GM18526 (cell line): Measurements from ENCODE around the gene PKD1L1.

ENCODE experiments used
- POLR2A ChIP-seq: IDR thresholded peaks from 3 replicates; pipeline ENCODE4 v1.6.1; 2011; ENCODE audit not compliant: insufficient read length; ENCODE audit errors: extremely low read depth

PKD1L1 gene

DNA sequence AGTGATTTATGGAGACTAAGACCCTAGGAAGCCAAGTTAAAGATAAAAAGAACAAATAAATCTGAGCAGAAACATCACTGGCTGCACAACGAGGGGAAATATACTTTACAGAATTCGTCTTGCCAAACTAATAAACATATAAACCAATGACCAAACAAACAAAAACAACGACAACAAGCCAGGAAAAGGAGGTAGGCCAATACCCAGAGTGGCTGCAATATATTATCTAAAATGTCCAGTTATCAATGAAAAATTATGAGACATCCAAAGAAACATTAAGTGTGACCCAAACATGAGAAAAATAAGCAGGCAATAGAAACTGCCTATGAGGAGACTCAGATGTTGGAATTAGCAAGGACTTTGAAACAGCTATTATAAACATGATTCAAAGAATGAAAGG, 81.0 kb downstream of the PKD1L1 start:
- TF ChIP-seq POLR2A = no peak

GRCh38 chr7:47866120-47866519, 82.1 kb downstream of the PKD1L1 start:
- TF ChIP-seq POLR2A = no peak

- no peak for TF ChIP-seq POLR2A
Measured at GRCh38 chr7:47852330-47853245, 95.7 kb downstream of the PKD1L1 start.

DNA sequence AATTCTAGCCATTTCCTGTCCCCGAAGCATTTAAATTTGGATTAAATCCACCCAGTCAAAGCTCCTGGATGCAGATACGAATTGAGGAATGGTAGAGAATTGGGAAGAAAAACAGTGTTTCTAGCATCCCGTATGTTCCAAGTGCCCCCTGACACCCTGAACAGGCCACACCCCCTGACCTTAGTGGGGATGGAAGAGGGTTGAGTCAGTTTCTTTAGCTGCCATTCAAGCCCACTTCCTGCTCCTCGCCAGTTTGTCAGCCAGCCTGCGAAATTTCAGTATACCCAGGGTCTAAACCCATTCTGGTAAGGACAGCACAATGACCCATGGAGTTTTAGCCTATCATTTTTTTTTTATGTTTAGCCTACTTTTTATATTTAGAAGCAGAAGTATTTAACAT, 101.1 kb downstream of the PKD1L1 start:
- TF ChIP-seq POLR2A = no peak

DNA sequence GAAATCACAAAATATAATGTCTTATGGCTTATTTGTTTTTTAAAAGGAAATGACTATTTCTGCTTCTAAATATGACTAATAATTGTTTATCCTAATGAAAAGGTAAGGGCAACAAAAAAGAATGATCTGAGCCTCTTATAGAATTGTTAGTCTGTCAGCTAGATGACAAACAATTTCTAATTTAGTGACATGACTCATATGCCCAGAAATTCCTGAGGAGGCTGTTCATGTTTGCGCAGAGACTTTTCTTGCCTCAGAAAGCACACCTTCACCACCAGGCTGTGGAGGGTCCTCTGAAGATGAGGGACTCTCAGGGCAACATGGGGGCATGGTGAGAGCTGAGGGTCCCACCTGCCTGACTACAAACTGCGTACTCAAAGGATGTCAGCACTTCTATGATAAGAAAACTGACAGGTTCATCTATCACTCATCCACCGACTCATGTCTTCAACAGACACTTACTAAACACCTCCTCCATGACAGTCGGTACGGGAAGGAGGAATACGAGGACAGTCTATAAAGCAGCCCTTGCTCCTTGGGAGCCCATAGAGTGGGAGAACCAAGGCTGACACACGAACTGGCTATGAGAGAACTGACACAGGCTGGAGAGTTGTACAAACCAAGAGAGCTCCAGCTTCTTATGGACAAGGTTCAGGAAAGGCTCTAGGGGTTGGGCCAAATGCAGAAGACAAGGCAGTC, 102.0 kb downstream of the PKD1L1 start:
- no peak for TF ChIP-seq POLR2A

- no peak for TF ChIP-seq POLR2A
Measured at GRCh38 chr7:47844311-47844710, 104.0 kb downstream of the PKD1L1 start.

DNA sequence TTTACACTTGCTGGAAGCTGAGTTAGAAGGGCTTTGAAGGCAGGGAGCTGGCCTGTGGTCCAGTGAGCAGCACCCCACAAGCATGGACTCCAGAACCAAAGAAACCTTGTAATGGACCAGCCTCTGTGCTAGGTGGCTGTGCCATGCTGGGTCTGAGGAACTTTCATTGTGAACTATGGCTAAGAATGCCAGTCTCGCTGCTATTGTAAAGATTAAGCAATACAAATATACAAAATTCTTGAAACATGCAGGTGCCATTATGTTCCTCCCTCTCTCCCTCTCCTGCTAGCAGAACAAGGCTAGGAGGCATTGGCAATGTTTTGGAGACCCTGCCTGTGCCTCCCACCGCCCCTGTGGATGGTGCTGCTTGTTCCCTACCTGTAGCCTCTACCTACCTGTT, 105.0 kb downstream of the PKD1L1 start:
- TF ChIP-seq POLR2A = no peak

DNA sequence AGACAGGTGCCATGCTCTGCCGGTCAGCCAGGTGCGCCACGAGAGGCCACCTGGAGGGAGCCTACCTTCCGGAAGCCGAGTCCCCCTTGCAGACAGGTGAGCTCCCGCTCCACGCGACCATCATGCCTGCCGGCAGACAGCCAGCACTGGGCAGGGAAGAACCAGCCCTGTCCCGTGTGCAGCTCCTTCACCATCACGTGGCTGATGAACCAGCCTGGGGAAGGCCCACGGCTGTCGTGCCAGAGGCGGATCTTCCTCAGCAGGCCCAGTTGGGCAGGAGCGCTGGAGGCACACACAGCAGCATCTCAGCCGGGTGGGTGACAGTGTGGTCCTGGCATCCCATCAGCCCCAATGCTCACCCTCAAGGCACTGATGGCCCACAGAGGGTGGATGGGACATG, 108.9 kb downstream of the PKD1L1 start:
- TF ChIP-seq POLR2A = no peak

- TF ChIP-seq POLR2A = no peak
Measured at GRCh38 chr7:47837826-47838225, 110.4 kb downstream of the PKD1L1 start.

GRCh38 chr7:47836503-47837202, 111.6 kb downstream of the PKD1L1 start:
- no peak for TF ChIP-seq POLR2A

- TF ChIP-seq POLR2A = no peak
Measured at GRCh38 chr7:47836080-47836479, 112.2 kb downstream of the PKD1L1 start.

DNA sequence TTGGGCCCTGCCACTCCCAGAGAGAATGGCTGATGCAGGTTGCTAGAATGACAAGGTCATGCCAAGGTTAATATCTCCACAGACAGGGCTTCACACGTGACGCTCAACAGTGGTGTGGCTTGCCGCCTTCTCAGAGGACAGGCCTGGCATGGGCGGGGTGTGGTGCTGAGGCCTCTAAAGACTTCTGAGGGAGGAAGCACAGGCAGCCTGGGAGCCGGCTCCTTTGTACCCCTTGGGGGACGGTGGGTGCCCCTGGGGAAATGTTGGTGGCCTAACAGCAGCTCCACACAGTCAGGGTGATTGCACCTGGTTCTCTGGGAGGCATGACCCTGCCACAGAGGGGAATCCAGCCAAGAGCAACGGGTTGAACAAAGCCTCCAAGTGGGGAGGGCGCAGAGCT, 115.1 kb downstream of the PKD1L1 start:
- no peak for TF ChIP-seq POLR2A

GRCh38 chr7:47832105-47832715, 116.1 kb downstream of the PKD1L1 start:
- no peak for TF ChIP-seq POLR2A

GRCh38 chr7:47830015-47830414, 118.3 kb downstream of the PKD1L1 start:
- TF ChIP-seq POLR2A = no peak

DNA sequence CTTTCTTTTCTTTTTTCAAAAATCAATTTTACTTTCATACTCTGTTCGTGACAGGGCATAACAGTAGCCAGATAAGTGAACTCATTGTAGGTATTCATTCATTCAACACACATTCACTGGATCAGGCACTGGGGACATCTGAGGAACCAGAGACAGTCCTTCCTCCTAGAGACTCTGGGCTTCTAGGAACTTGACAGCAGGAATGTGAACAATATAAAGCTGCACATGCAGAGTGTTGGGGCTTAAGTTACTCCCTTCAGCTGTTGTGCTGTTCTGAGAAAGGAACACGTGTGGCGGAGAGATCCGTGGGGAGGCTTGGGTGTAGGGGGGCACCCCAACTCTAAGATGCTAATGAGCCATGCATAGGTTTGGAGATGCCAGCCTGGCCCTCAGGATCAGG, 120.4 kb downstream of the PKD1L1 start:
- no peak for TF ChIP-seq POLR2A
